T-cell (primary cell): Measurements from ENCODE around the gene SLC26A11. TPM values are rescaled to one million over a fixed set of nuclear protein-coding genes. Genes with fewer than 3 reads are reported as not detected.

Experiments used
- ATAC-seq, 4 experiments: fragments of 200-7000 bp in 3 of 4; fragments of 150-1000 bp in 1 of 4; cut with Tn5 transposase; replicated peaks in 1 of 4; 1 replicate in 3 of 4; 2 replicates in 1 of 4; pipeline ENCODE4 v1.10.0; 2021; ENCODE audit warnings: moderate library complexity in 3 of 4, mild to moderate bottlenecking in 2 of 4, moderate number of reproducible peaks in 1 of 4
- CTCF ChIA-PET, 2 donors: fragments of 300-600 bp; sonication (Branson Sonifier 250); formaldehyde crosslinking; loops; one replicate each; lab custom pipeline; 2022; ENCODE audit warnings: antibody characterized with exemption in 2 of 2; lab: Charles Lee
- POLR2A ChIA-PET, 2 donors: fragments of 300-600 bp; sonication (Branson Sonifier 250); formaldehyde crosslinking; loops; one replicate each; lab custom pipeline; 2022; ENCODE audit warnings: antibody characterized with exemption in 2 of 2; lab: Charles Lee
- DNase-seq, 35 experiments: peaks; one replicate each; pipeline versions ENCODE4 v3.0.0 to v3.0.0-alpha.2; 2013 to 2023
- H3K27ac ChIP-seq: one replicate; pipeline ENCODE4 v1.5.1; 2013; ENCODE audit warnings: low read length
- H3K27me3 ChIP-seq, 2 experiments: replicated peaks in 1 of 2; 1 replicate in 1 of 2; 2 replicates in 1 of 2; pipeline versions ENCODE4 v1.6.1 to v1.7.0; 2013; ENCODE audit warnings: low read length in 1 of 2, mixed read lengths in 1 of 2; ENCODE audit not compliant: control insufficient read depth in 2 of 2, insufficient read depth in 2 of 2; ENCODE audit errors: extremely low read depth in 1 of 2
- H3K36me3 ChIP-seq, 2 donors: 1 replicate in 1 of 2; 2 replicates in 1 of 2; pipeline versions ENCODE4 v1.6.1 to v1.7.0; 2013; ENCODE audit warnings: low read length in 1 of 2; ENCODE audit not compliant: control insufficient read depth in 2 of 2, insufficient read depth in 1 of 2; ENCODE audit errors: extremely low read depth in 1 of 2
- H3K4me1 ChIP-seq, 2 experiments: 1 replicate in 1 of 2; 2 replicates in 1 of 2; pipeline versions ENCODE4 v1.6.1 to v1.7.0; 2013; ENCODE audit warnings: low read length in 2 of 2, mixed read lengths in 1 of 2; ENCODE audit not compliant: insufficient read depth in 2 of 2, control insufficient read depth in 1 of 2; ENCODE audit errors: extremely low read depth in 1 of 2
- H3K4me3 ChIP-seq, 2 donors: 1 replicate in 1 of 2; 2 replicates in 1 of 2; pipeline versions ENCODE4 v1.5.1 to v1.7.0; 2013; ENCODE audit warnings: mild to moderate bottlenecking in 2 of 2, low read length in 1 of 2, moderate library complexity in 1 of 2; ENCODE audit not compliant: control insufficient read depth in 1 of 2; ENCODE audit errors: extremely low read depth in 1 of 2
- H3K9me3 ChIP-seq: 2 replicates; pipeline ENCODE4 v1.7.0; 2013
- H3K27ac Mint-ChIP-seq, 2 donors: one replicate each; pipeline ENCODE4 v1.8.0; 2020 to 2021; ENCODE audit warnings: mild to moderate bottlenecking in 2 of 2, mixed read lengths in 2 of 2
- H3K27me3 Mint-ChIP-seq, 2 donors: one replicate each; pipeline ENCODE4 v1.8.0; 2021 to 2022; ENCODE audit warnings: mixed read lengths in 2 of 2
- H3K36me3 Mint-ChIP-seq: one replicate; pipeline ENCODE4 v1.8.0; 2021; ENCODE audit warnings: mixed read lengths
- H3K4me1 Mint-ChIP-seq, 3 donors: one replicate each; pipeline ENCODE4 v1.8.0; 2020 to 2022; ENCODE audit warnings: mixed read lengths in 3 of 3, mild to moderate bottlenecking in 1 of 3
- H3K4me3 Mint-ChIP-seq, 3 donors: one replicate each; pipeline ENCODE4 v1.8.0; 2020 to 2022; ENCODE audit warnings: mild to moderate bottlenecking in 3 of 3, mixed read lengths in 3 of 3, moderate library complexity in 3 of 3
- H3K9me3 Mint-ChIP-seq, 3 donors: one replicate each; pipeline ENCODE4 v1.8.0; 2020 to 2022; ENCODE audit warnings: mixed read lengths in 3 of 3
- WGBS: methylation state at CpG from one replicate; pipeline ENCODE4 v1.1.5; 2013; ENCODE audit warnings: missing lambda C conversion rate; ENCODE audit not compliant: insufficient coverage; 5-methylcytosine and 5-hydroxymethylcytosine counted together
- total RNA-seq, 35 experiments: library from RNA in 6 of 35; stranded (reverse) in 6 of 35; fragments of 120-200 nt in 1 of 35; gene quantifications; one replicate each; pipeline versions ENCODE4 v1.2.1 to v1.2.4 and lab custom pipeline; 2013 to 2026

SLC26A11 gene
- total RNA-seq, 5 donors from 2014 or later (not counting 1 experiment from before 2014, with no cell fraction given), result 45.9 to 123 (median 112) TPM

DNA sequence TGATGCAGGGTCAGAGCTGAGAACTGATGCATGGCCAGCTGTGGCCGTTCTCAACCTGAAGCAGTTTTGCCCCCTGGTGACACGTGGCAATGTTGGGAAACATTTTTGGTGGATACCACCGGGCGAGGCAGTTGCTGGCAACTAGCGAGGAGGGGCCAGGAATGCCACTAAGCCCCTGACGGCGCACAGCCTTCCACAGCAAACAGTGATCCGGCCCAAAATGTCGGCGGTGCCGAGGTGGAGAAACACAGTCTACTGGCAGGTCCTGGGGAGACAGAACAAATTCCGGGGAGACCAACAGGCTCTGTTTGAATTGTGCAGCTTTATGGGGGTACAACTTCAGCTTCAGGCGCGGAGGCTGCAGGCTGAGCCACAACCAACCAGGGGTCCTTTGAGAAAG is 8.2 kb downstream of the SLC26A11 start:
- H3K27ac ChIP-seq, result no peak overlapping the region
- ChIA-PET CTCF (no interaction called here), POLR2A (no interaction called here)
- peaks cover 38% of the 10 kb centered on the region for H3K36me3 Mint-ChIP-seq
- no peaks in the 10 kb centered on the region for H3K27me3 Mint-ChIP-seq
- H3K27ac Mint-ChIP-seq, result no peak overlapping the region
- no peaks in the 10 kb centered on the region for H3K27me3 ChIP-seq
- H3K9me3 ChIP-seq, result no peaks in the 10 kb centered on the region
- WGBS, result 99% methylated on average over 10 of the region's 14 CpGs
- H3K4me3 Mint-ChIP-seq, result no peak overlapping the region
- peaks cover 0 to 19% of the 10 kb centered on the region in 2 donors for H3K36me3 ChIP-seq
- no peak overlapping the region for H3K4me3 ChIP-seq
- peaks cover 0 to 5% (median under 1%) of the 10 kb centered on the region in 3 donors for H3K4me1 Mint-ChIP-seq
- ATAC-seq (no peak), DNase-seq (no peak)
- H3K9me3 Mint-ChIP-seq, result peaks cover 5 to 17% (median 9%) of the 10 kb centered on the region in 3 donors
- no peaks in the 10 kb centered on the region for H3K4me1 ChIP-seq

DNA sequence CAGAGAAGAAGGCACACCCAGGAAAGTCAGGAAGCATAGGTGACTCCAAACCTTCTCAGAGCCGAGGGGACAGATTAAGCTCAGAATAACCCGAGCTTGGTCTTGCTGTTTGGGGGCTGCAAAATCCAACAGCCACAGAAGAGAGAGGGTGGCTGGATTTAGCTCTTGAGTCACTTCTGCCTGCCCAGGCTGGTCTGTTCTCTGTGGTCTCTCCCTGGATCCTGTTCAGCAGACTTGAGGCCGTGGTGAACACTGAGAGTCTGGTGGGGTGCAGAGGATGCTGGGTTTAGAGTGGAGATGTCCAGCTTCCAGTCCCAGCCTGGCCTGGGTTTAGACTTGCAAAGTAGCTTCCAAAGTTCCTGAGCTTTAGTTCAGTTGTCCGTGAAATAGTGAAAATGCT is 8.8 kb downstream of the SLC26A11 start:
- CTCF ChIA-PET, result interaction anchor here in 1 of 2 donors (0.6 kb wide), 1 partner anchor 763 kb away, joined by 4 read pairs; the partner anchor contains the start of gene CHMP6
- H3K36me3 Mint-ChIP-seq, result peaks cover 43% of the 10 kb centered on the region
- ATAC-seq, result no peak

DNA sequence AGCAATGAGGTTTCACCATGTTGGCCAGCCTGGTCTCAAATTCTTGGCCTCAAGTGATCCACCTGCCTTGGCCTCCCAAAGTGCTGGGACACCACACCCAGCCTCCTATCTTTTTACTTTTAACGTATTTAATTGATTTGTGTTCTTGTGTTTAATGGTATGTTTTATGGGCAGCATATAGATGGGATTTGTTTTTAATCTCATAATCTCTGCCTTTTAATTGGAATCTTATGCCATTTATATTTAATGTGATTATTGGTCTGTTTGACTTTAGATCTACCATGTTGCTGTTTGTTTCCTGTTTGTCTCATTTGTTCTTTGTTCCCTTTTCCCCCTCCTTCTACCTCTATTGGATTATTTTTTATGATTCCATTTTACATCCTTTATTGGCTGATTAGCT is 12.2 kb downstream of the SLC26A11 start:
- CTCF ChIA-PET, result no interaction called here
- H3K4me3 Mint-ChIP-seq, result no peak overlapping the region
- peaks cover 5 to 23% (median 11%) of the 10 kb centered on the region in 3 donors for H3K9me3 Mint-ChIP-seq
- Histone ChIP-seq H3K36me3 (peaks cover 2 to 41% of the 10 kb centered on the region in 2 donors), H3K4me3 (no peak overlapping the region), H3K9me3 (no peaks in the 10 kb centered on the region), H3K27ac (no peak overlapping the region), H3K27me3 (no peaks in the 10 kb centered on the region), H3K4me1 (no peaks in the 10 kb centered on the region)
- H3K27ac Mint-ChIP-seq, result no peak overlapping the region
- H3K36me3 Mint-ChIP-seq, result peaks cover 58% of the 10 kb centered on the region
- no peaks in the 10 kb centered on the region for H3K4me1 Mint-ChIP-seq
- ATAC-seq, result no peak
- H3K27me3 Mint-ChIP-seq, result no peaks in the 10 kb centered on the region
- WGBS, result no CpG with 5 or more reads among the region's 1 CpG
- POLR2A ChIA-PET, result no interaction called here
- DNase-seq, result no peak

More for the DNA sequence above, 8.8 kb downstream of the SLC26A11 start:
- Mint-ChIP-seq H3K9me3 (peaks cover 5 to 18% (median 9%) of the 10 kb centered on the region in 3 donors), H3K4me1 (peaks cover 0 to 2% (median 0%) of the 10 kb centered on the region in 3 donors), H3K27ac (no peak overlapping the region), H3K27me3 (no peaks in the 10 kb centered on the region), H3K4me3 (no peak overlapping the region)
- no peak for DNase-seq
- POLR2A ChIA-PET, result interaction anchor here in 1 of 2 donors (0.6 kb wide), 1 partner anchor 29 kb away, joined by 3 read pairs; no protein-coding TSS in a partner anchor
- H3K4me3 ChIP-seq, result no peak overlapping the region
- no peak overlapping the region for H3K27ac ChIP-seq
- H3K27me3 ChIP-seq, result no peaks in the 10 kb centered on the region
- H3K9me3 ChIP-seq, result no peaks in the 10 kb centered on the region
- peaks cover 0 to 21% of the 10 kb centered on the region in 2 donors for H3K36me3 ChIP-seq
- 81% methylated on average over 4 of the region's 4 CpGs for WGBS
- H3K4me1 ChIP-seq, result no peaks in the 10 kb centered on the region

DNA sequence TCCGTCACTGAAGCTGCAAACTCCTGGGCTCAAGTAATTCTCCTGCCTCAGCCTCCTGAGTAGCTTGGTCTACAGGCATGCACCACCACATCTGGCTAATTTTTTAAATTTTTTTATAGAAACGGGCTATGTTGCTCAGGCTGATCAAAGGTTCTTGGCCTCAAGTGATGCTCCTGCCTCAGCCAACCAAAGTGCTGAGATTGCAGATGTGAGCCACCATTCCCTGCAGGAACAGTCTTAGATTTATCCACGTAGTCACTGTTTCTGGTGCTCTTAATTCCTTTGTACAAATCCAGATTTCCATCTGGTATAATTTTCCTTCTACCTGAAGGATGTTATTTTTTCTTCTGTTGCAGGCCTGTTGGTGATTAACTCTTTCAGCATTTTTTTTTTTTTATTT is 13.0 kb downstream of the SLC26A11 start:
- no peak for ATAC-seq
- Mint-ChIP-seq H3K9me3 (peaks cover 5 to 23% (median 11%) of the 10 kb centered on the region in 3 donors), H3K27ac (no peak overlapping the region), H3K4me1 (no peaks in the 10 kb centered on the region), H3K27me3 (no peaks in the 10 kb centered on the region), H3K4me3 (no peak overlapping the region), H3K36me3 (peaks cover 63% of the 10 kb centered on the region)
- H3K27me3 ChIP-seq, result no peaks in the 10 kb centered on the region
- CTCF ChIA-PET, result no interaction called here
- 100% methylated on average over 2 of the region's 3 CpGs for WGBS
- POLR2A ChIA-PET, result interaction anchor here in 1 of 2 donors (0.7 kb wide), 1 partner anchor 13 kb away, joined by 4 read pairs; the partner anchor contains the start of gene SGSH
- H3K4me1 ChIP-seq, result no peaks in the 10 kb centered on the region
- H3K4me3 ChIP-seq, result no peak overlapping the region
- peaks cover 4 to 44% of the 10 kb centered on the region in 2 donors for H3K36me3 ChIP-seq
- DNase-seq, result no peak
- H3K27ac ChIP-seq, result no peak overlapping the region
- no peaks in the 10 kb centered on the region for H3K9me3 ChIP-seq

DNA sequence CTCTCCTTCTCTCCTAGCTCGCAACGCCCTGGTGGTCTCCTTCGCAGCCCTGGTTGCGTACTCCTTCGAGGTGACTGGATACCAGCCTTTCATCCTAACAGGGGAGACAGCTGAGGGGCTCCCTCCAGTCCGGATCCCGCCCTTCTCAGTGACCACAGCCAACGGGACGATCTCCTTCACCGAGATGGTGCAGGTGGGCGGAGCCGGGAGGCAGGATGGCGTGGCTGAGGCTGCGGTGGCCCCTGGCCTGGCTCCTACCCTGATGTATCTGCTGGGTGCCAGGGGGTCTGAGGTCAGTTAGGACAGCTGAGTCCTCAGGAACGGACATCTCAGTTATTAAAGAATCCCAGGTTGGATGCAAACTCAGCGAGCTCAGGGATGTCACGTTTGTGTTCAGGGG is 16.7 kb downstream of the SLC26A11 start:
- H3K36me3 ChIP-seq, result peaks cover 4 to 51% of the 10 kb centered on the region in 2 donors
- Mint-ChIP-seq H3K27me3 (no peaks in the 10 kb centered on the region), H3K36me3 (peaks cover 60% of the 10 kb centered on the region), H3K4me3 (no peak overlapping the region), H3K27ac (no peak overlapping the region), H3K4me1 (no peaks in the 10 kb centered on the region), H3K9me3 (peaks cover 5 to 17% (median 6%) of the 10 kb centered on the region in 3 donors)
- ChIA-PET POLR2A (no interaction called here), CTCF (interaction anchor here in 1 of 2 donors (1.0 kb wide), 1 partner anchor 41 kb away, joined by 3 read pairs; no protein-coding TSS in a partner anchor)
- no peak for DNase-seq
- H3K27me3 ChIP-seq, result no peaks in the 10 kb centered on the region
- no peak for ATAC-seq
- WGBS, result 93% methylated on average over 12 of the region's 17 CpGs
- no peak overlapping the region for H3K4me3 ChIP-seq
- H3K27ac ChIP-seq, result no peak overlapping the region
- no peaks in the 10 kb centered on the region for H3K4me1 ChIP-seq
- no peaks in the 10 kb centered on the region for H3K9me3 ChIP-seq

DNA sequence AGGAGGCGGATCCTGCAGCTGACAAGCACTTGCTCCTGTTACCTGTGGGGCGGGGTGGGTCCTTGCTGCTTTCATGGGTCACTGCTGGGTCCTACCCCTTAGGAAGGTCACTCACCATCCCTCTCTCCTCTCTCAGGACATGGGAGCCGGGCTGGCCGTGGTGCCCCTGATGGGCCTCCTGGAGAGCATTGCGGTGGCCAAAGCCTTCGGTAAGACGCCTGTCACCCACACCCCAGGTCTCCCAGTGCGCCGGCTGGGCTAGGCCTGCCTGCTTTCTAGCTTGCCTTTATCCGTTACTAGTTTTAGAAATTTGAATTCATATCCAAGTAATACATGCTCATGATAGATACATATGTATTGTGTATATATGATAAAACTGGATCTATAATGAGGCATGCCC is 17.2 kb downstream of the SLC26A11 start:
- H3K9me3 Mint-ChIP-seq, result peaks cover 4 to 14% (median 6%) of the 10 kb centered on the region in 3 donors
- H3K4me1 Mint-ChIP-seq, result no peaks in the 10 kb centered on the region
- no peaks in the 10 kb centered on the region for H3K9me3 ChIP-seq
- H3K27ac ChIP-seq, result no peak overlapping the region
- no peak for DNase-seq
- CTCF ChIA-PET, result interaction anchor here in 1 of 2 donors (1.0 kb wide), 1 partner anchor 41 kb away, joined by 3 read pairs; no protein-coding TSS in a partner anchor
- no peak for ATAC-seq
- H3K4me3 ChIP-seq, result no peak overlapping the region
- H3K27ac Mint-ChIP-seq, result no peak overlapping the region
- H3K36me3 Mint-ChIP-seq, result peaks cover 55% of the 10 kb centered on the region
- H3K36me3 ChIP-seq, result peaks cover 4 to 54% of the 10 kb centered on the region in 2 donors
- H3K27me3 Mint-ChIP-seq, result no peaks in the 10 kb centered on the region
- POLR2A ChIA-PET, result no interaction called here
- WGBS, result 89% methylated on average over 6 of the region's 10 CpGs
- no peak overlapping the region for H3K4me3 Mint-ChIP-seq
- H3K27me3 ChIP-seq, result no peaks in the 10 kb centered on the region
- no peaks in the 10 kb centered on the region for H3K4me1 ChIP-seq
